ENCODE data around the gene TCF12. TPM values are rescaled to one million over a fixed set of nuclear protein-coding genes. Genes with fewer than 3 reads are reported as not detected.

The TCF12 gene
- polyA plus RNA-seq, 3 donors: 15.8 to 52.5 (median 27.6) TPM

GRCh38 chr15:56933410-56933809 lies 15.0 kb downstream of the TCF12 start:
- Histone ChIP-seq H4K20me1 (ENCODE audit: insufficient read depth, low read length) (peaks cover 68% of the 10 kb centered on the region), H3K27ac (ENCODE audit: low read depth in 1 of 2, low read length in 2 of 2) (no peak overlapping the region), H3K27me3 (ENCODE audit: control insufficient read depth in 2 of 2, insufficient read depth in 2 of 2, low read length in 2 of 2) (no peaks in the 10 kb centered on the region), H3K4me3 (replicated peaks in 1 of 3; ENCODE audit: low read depth in 2 of 3, low read length in 3 of 3) (no peak overlapping the region), H3K4me2 (replicated peaks; ENCODE audit: extremely low read depth, low read length, poor library complexity, severe bottlenecking) (no peak overlapping the region), H3K9me3 (replicated peaks in 1 of 2; ENCODE audit: control insufficient read depth in 1 of 2, insufficient read depth in 1 of 2, low read length in 2 of 2) (peaks cover 0 to 5% of the 10 kb centered on the region in 2 donors), H3K9ac (ENCODE audit: insufficient read depth, low read length, poor library complexity, severe bottlenecking) (no peak overlapping the region), H2AFZ (ENCODE audit: insufficient read depth, low read depth, low read length, poor library complexity, severe bottlenecking) (no peak overlapping the region), H3K36me3 (replicated peaks in 1 of 2; ENCODE audit: control insufficient read depth in 1 of 2, insufficient read depth in 2 of 2, low read length in 2 of 2) (peaks cover 15 to 46% of the 10 kb centered on the region in 2 donors), H3K4me1 (ENCODE audit: control insufficient read depth in 1 of 2, insufficient read depth in 2 of 2, low read length in 2 of 2) (no peaks in the 10 kb centered on the region), H3K79me2 (ENCODE audit: insufficient read depth, low read length) (peaks cover 96% of the 10 kb centered on the region)
- peaks cover 13% of the 10 kb centered on the region for H3K4me1 Mint-ChIP-seq
- intact Hi-C loops (cut with micrococcal nuclease): no loop called here
- H3K27me3 Mint-ChIP-seq (ENCODE audit: low read depth in 3 of 3): no peaks in the 10 kb centered on the region
- no peak for DNase-seq
- TF ChIP-seq CTCF (IDR thresholded peaks at IDR 0.05): no peak
- peaks cover 1 to 13% (median 6%) of the 10 kb centered on the region in 7 donors for H3K9me3 Mint-ChIP-seq
- no peak overlapping the region for H3K27ac Mint-ChIP-seq
- no peak overlapping the region for H3K4me3 Mint-ChIP-seq
- WGBS (ENCODE audit: insufficient coverage): 100% methylated on average over 1 of the region's 1 CpG
- peaks cover 42 to 53% of the 10 kb centered on the region in 2 donors for H3K36me3 Mint-ChIP-seq

- Mint-ChIP-seq H3K4me3 (no peak overlapping the region), H3K4me1 (peaks cover 13% of the 10 kb centered on the region), H3K9me3 (peaks cover 1 to 13% (median 6%) of the 10 kb centered on the region in 7 donors), H3K27ac (no peak overlapping the region), H3K27me3 (ENCODE audit: low read depth in 3 of 3) (no peaks in the 10 kb centered on the region), H3K36me3 (peaks cover 40 to 49% of the 10 kb centered on the region in 2 donors)
- H3K79me2 ChIP-seq (ENCODE audit: insufficient read depth, low read length): peaks cover 96% of the 10 kb centered on the region
- peaks cover 68% of the 10 kb centered on the region for H4K20me1 ChIP-seq (ENCODE audit: insufficient read depth, low read length)
- DNase-seq: no peak
- TF ChIP-seq CTCF (IDR thresholded peaks at IDR 0.05): no peak
- peaks cover 0 to 5% of the 10 kb centered on the region in 2 donors for H3K9me3 ChIP-seq (replicated peaks in 1 of 2; ENCODE audit: control insufficient read depth in 1 of 2, insufficient read depth in 1 of 2, low read length in 2 of 2)
- no peaks in the 10 kb centered on the region for H3K4me1 ChIP-seq (ENCODE audit: control insufficient read depth in 1 of 2, insufficient read depth in 2 of 2, low read length in 2 of 2)
- no peak overlapping the region for H3K4me2 ChIP-seq (replicated peaks; ENCODE audit: extremely low read depth, low read length, poor library complexity, severe bottlenecking)
- H3K27me3 ChIP-seq (ENCODE audit: control insufficient read depth in 2 of 2, insufficient read depth in 2 of 2, low read length in 2 of 2): no peaks in the 10 kb centered on the region
- H3K4me3 ChIP-seq (replicated peaks in 1 of 3; ENCODE audit: low read depth in 2 of 3, low read length in 3 of 3): no peak overlapping the region
- H3K27ac ChIP-seq (ENCODE audit: low read depth in 1 of 2, low read length in 2 of 2): no peak overlapping the region
- no peak overlapping the region for H2AFZ ChIP-seq (ENCODE audit: insufficient read depth, low read depth, low read length, poor library complexity, severe bottlenecking)
- H3K9ac ChIP-seq (ENCODE audit: insufficient read depth, low read length, poor library complexity, severe bottlenecking): no peak overlapping the region
- intact Hi-C loops (cut with micrococcal nuclease): no loop called here
- H3K36me3 ChIP-seq (replicated peaks in 1 of 2; ENCODE audit: control insufficient read depth in 1 of 2, insufficient read depth in 2 of 2, low read length in 2 of 2): peaks cover 12 to 42% of the 10 kb centered on the region in 2 donors
Observed at GRCh38 chr15:56933811-56934210, 15.4 kb downstream of the TCF12 start.

Data from CD14-positive monocyte (primary cell).